Smooth muscle cell (in vitro differentiated cells): ENCODE results near the gene EHMT1. TPM values are rescaled to one million over a fixed set of nuclear protein-coding genes. Genes with fewer than 3 reads are reported as not detected.
A peak's percentile ranks its signal among the peaks of the same experiment; 100 is the strongest.

Experiments
- DNase-seq: peaks from one replicate; lab custom pipeline; 2025; ENCODE audit not compliant: unreplicated experiment; lab: John Stamatoyannopoulos, UW
- H2AFZ ChIP-seq: fragments of 200-600 bp; sonication (generic); 2 replicates; pipeline ENCODE4 v1.6.0; 2016; ENCODE audit warnings: antibody characterized with exemption, low read depth, mild to moderate bottlenecking
- H3F3A ChIP-seq: fragments of 200-600 bp; sonication (generic); 2 replicates; pipeline ENCODE4 v1.6.0; 2017; ENCODE audit warnings: antibody characterized with exemption, low read depth
- H3K27ac ChIP-seq: fragments of 200-600 bp; sonication (generic); 2 replicates; pipeline ENCODE4 v1.5.1; 2016; ENCODE audit warnings: low read depth, mild to moderate bottlenecking
- H3K27me3 ChIP-seq: fragments of 200-600 bp; sonication (generic); 2 replicates; pipeline ENCODE4 v1.6.1; 2016; ENCODE audit warnings: low read depth, mild to moderate bottlenecking
- H3K36me3 ChIP-seq: fragments of 200-600 bp; sonication (generic); 2 replicates; pipeline ENCODE4 v1.5.1; 2016; ENCODE audit warnings: low read depth
- H3K4me1 ChIP-seq: fragments of 200-600 bp; sonication (generic); 2 replicates; pipeline ENCODE4 v1.5.1; 2016; ENCODE audit warnings: low read depth
- H3K4me2 ChIP-seq: fragments of 200-600 bp; sonication (generic); 2 replicates; pipeline ENCODE4 v1.6.0; 2016; ENCODE audit warnings: mild to moderate bottlenecking
- H3K4me3 ChIP-seq: fragments of 200-600 bp; sonication (generic); 2 replicates; pipeline ENCODE4 v1.5.1; 2016; ENCODE audit warnings: mild to moderate bottlenecking
- H3K79me2 ChIP-seq: fragments of 200-600 bp; sonication (generic); 2 replicates; pipeline ENCODE4 v1.6.0; 2016; ENCODE audit warnings: low read depth, mild to moderate bottlenecking
- H3K9ac ChIP-seq: fragments of 200-600 bp; sonication (generic); 2 replicates; pipeline ENCODE4 v1.6.0; 2016; ENCODE audit warnings: low read depth
- H3K9me3 ChIP-seq: fragments of 200-600 bp; sonication (generic); replicated peaks from 2 replicates; pipeline ENCODE4 v1.5.1; 2016; ENCODE audit warnings: low read depth
- H4K20me1 ChIP-seq: fragments of 200-600 bp; sonication (generic); 2 replicates; pipeline ENCODE4 v1.6.0; 2016; ENCODE audit warnings: low read depth
- CTCF ChIP-seq: fragments of 200-600 bp; sonication (generic); IDR thresholded peaks from 2 replicates; pipeline ENCODE4 v1.5.1; 2017; ENCODE audit warnings: borderline replicate concordance, mild to moderate bottlenecking, antibody characterized with exemption; ENCODE audit not compliant: insufficient read depth, poor library complexity, severe bottlenecking
- WGBS: methylation state at CpG from one replicate; pipeline ENCODE4 v1.1.7; 2016; ENCODE audit warnings: low lambda C conversion rate; 5-methylcytosine and 5-hydroxymethylcytosine counted together
- polyA plus RNA-seq: library from polyadenylated mRNA; unstranded; fragments of >200 nt; fragmentation: Nextera tagmentation; extraction: Ambion mirVana; gene quantifications from 2 replicates; pipeline ENCODE4 v1.2.1, GENCODE V29; 2016
- total RNA-seq: library from RNA; depleted of rRNA; stranded (reverse); fragments of >200 nt; gene quantifications from 2 replicates; pipeline ENCODE4 v1.2.3, GENCODE V29; 2014

EHMT1 gene
- total and polyA plus RNA-seq, 2 experiments from 2014 or later = 23.1 to 34.1 TPM

GRCh38 chr9:137679249-137679648, 60.4 kb downstream of the EHMT1 start:
- Histone ChIP-seq H3K27ac (no peak overlapping the region), H3K9ac (no peak overlapping the region), H3F3A (no peaks in the 10 kb centered on the region), H3K4me3 (no peak overlapping the region), H3K79me2 (peaks cover 96% of the 10 kb centered on the region), H4K20me1 (peaks cover 97% of the 10 kb centered on the region), H3K4me1 (peaks cover 32% of the 10 kb centered on the region), H3K9me3 (no peaks in the 10 kb centered on the region), H3K36me3 (no peaks in the 10 kb centered on the region), H3K27me3 (no peaks in the 10 kb centered on the region), H3K4me2 (no peak overlapping the region), H2AFZ (no peak overlapping the region)
- DNase-seq = no peak
- WGBS = 60% methylated on average over 6 of the region's 6 CpGs
- no peak for TF ChIP-seq CTCF

GRCh38 chr9:137679695-137680305, 61.0 kb downstream of the EHMT1 start:
- H2AFZ ChIP-seq = no peak overlapping the region
- H3K27ac ChIP-seq = no peak overlapping the region
- H3K36me3 ChIP-seq = no peaks in the 10 kb centered on the region
- H3K27me3 ChIP-seq = no peaks in the 10 kb centered on the region
- no peak overlapping the region for H3K4me3 ChIP-seq
- H3K4me2 ChIP-seq = no peak overlapping the region
- peaks cover 27% of the 10 kb centered on the region for H3K4me1 ChIP-seq
- peaks cover 96% of the 10 kb centered on the region for H3K79me2 ChIP-seq
- no peak overlapping the region for H3K9ac ChIP-seq
- no peaks in the 10 kb centered on the region for H3F3A ChIP-seq
- no peaks in the 10 kb centered on the region for H3K9me3 ChIP-seq
- TF ChIP-seq CTCF = no peak
- no peak for DNase-seq
- H4K20me1 ChIP-seq = peaks cover 97% of the 10 kb centered on the region
- WGBS = 91% methylated on average over 7 of the region's 7 CpGs

GRCh38 chr9:137680444-137681358, 61.9 kb downstream of the EHMT1 start:
- no peak for TF ChIP-seq CTCF
- Histone ChIP-seq H3K27me3 (no peaks in the 10 kb centered on the region), H4K20me1 (peaks cover 98% of the 10 kb centered on the region), H3F3A (no peaks in the 10 kb centered on the region), H3K4me2 (peak overlapping the region; percentile 11), H3K36me3 (no peaks in the 10 kb centered on the region), H2AFZ (no peak overlapping the region), H3K4me3 (no peak overlapping the region), H3K4me1 (peaks cover 25% of the 10 kb centered on the region), H3K79me2 (peaks cover 97% of the 10 kb centered on the region), H3K9me3 (no peaks in the 10 kb centered on the region), H3K9ac (no peak overlapping the region), H3K27ac (no peak overlapping the region)
- WGBS = 81% methylated on average over 18 of the region's 18 CpGs
- no peak for DNase-seq
